ENCODE measurements around the gene SGMS1. TPM values are rescaled to one million over a fixed set of nuclear protein-coding genes. Genes with fewer than 3 reads are reported as not detected.
"Not testable (repeated sequence)": the region's sequence is repeated elsewhere in the genome, so short reads cannot be mapped to it uniquely, and the experiment has no call there.

SGMS1 gene
- total RNA-seq, 1 donor from 2014 or later = 9.2 TPM

GRCh38 chr10:50574305-50574704 is 49.5 kb downstream of the SGMS1 start:
- peaks cover 7% of the 10 kb centered on the region for H3K4me1 ChIP-seq
- no peak overlapping the region for H3K9ac ChIP-seq
- no peaks in the 10 kb centered on the region for H3K9me3 ChIP-seq (ENCODE audit: low read depth)
- TF ChIP-seq EZH2phosphoT487 (IDR thresholded peaks at IDR 0.05) = no peak
- TF ChIP-seq CTCF (IDR thresholded peaks at IDR 0.05) = peak; percentile 34
- H4K20me1 ChIP-seq (ENCODE audit: low read depth) = no peaks in the 10 kb centered on the region
- no peaks in the 10 kb centered on the region for H3F3A ChIP-seq (ENCODE audit: low read depth)
- no peaks in the 10 kb centered on the region for H3K36me3 ChIP-seq
- H3K27ac ChIP-seq = no peak overlapping the region
- Mint-ChIP-seq H3K9me3 (no peaks in the 10 kb centered on the region), H3K36me3 (no peaks in the 10 kb centered on the region), H3K4me1 (peaks cover 11% of the 10 kb centered on the region), H3K27ac (no peak overlapping the region), H3K4me3 (no peak overlapping the region), H3K27me3 (ENCODE audit: insufficient read depth, low read depth) (peaks cover 2% of the 10 kb centered on the region)
- no peak overlapping the region for H2AFZ ChIP-seq (replicated peaks)
- DNase-seq (ENCODE audit: low spot score) = no peak
- H3K79me2 ChIP-seq (ENCODE audit: low read depth) = no peaks in the 10 kb centered on the region
- H3K27me3 ChIP-seq = no peaks in the 10 kb centered on the region
- no peak overlapping the region for H3K4me3 ChIP-seq
- H3K4me2 ChIP-seq = no peak overlapping the region

GRCh38 chr10:50572017-50572491 is 51.7 kb downstream of the SGMS1 start:
- Histone ChIP-seq H3K27ac (no peak overlapping the region), H4K20me1 (ENCODE audit: low read depth) (no peaks in the 10 kb centered on the region), H3K4me1 (peaks cover 3% of the 10 kb centered on the region), H3K9me3 (ENCODE audit: low read depth) (no peaks in the 10 kb centered on the region), H2AFZ (replicated peaks) (no peak overlapping the region), H3K9ac (no peak overlapping the region), H3K4me2 (no peak overlapping the region), H3K79me2 (ENCODE audit: low read depth) (no peaks in the 10 kb centered on the region), H3K36me3 (no peaks in the 10 kb centered on the region), H3F3A (ENCODE audit: low read depth) (no peaks in the 10 kb centered on the region), H3K4me3 (no peak overlapping the region), H3K27me3 (no peaks in the 10 kb centered on the region)
- no peaks in the 10 kb centered on the region for H3K9me3 Mint-ChIP-seq
- H3K36me3 Mint-ChIP-seq = no peaks in the 10 kb centered on the region
- no peak for DNase-seq (ENCODE audit: low spot score)
- peaks cover 2% of the 10 kb centered on the region for H3K27me3 Mint-ChIP-seq (ENCODE audit: insufficient read depth, low read depth)
- H3K4me3 Mint-ChIP-seq = no peak overlapping the region
- TF ChIP-seq CTCF (IDR thresholded peaks at IDR 0.05) (no peak), EZH2 (IDR thresholded peaks at IDR 0.05) (no peak), EZH2phosphoT487 (IDR thresholded peaks at IDR 0.05) (no peak)
- no peak overlapping the region for H3K27ac Mint-ChIP-seq
- H3K4me1 Mint-ChIP-seq = peaks cover 4% of the 10 kb centered on the region

GRCh38 chr10:50568750-50569149 is 55.0 kb downstream of the SGMS1 start:
- H3K27me3 ChIP-seq; H4K20me1 ChIP-seq (ENCODE audit: low read depth); H3K9me3 ChIP-seq (ENCODE audit: low read depth); H3K4me2 ChIP-seq; H3K4me3 ChIP-seq; H3K27ac Mint-ChIP-seq; DNase-seq (ENCODE audit: low spot score); H3K4me3 Mint-ChIP-seq; H3K36me3 ChIP-seq; H3K36me3 Mint-ChIP-seq; H3K27ac ChIP-seq; H3K27me3 Mint-ChIP-seq (ENCODE audit: insufficient read depth, low read depth); H3K9ac ChIP-seq; H3K79me2 ChIP-seq (ENCODE audit: low read depth); H3F3A ChIP-seq (ENCODE audit: low read depth); H3K9me3 Mint-ChIP-seq; H3K4me1 Mint-ChIP-seq; H3K4me1 ChIP-seq; H2AFZ ChIP-seq (replicated peaks): not testable (repeated sequence)

GRCh38 chr10:50567384-50567783 is 56.4 kb downstream of the SGMS1 start:
- TF ChIP-seq EZH2 (IDR thresholded peaks at IDR 0.05) = no peak
- no peak for TF ChIP-seq EZH2phosphoT487 (IDR thresholded peaks at IDR 0.05)
- TF ChIP-seq CTCF (IDR thresholded peaks at IDR 0.05) = no peak
- Histone ChIP-seq H3K4me2 (no peak overlapping the region), H4K20me1 (ENCODE audit: low read depth) (no peaks in the 10 kb centered on the region), H3K36me3 (no peaks in the 10 kb centered on the region), H3K4me1 (peaks cover 3% of the 10 kb centered on the region), H3K27ac (no peak overlapping the region), H3K4me3 (no peak overlapping the region), H2AFZ (replicated peaks) (no peak overlapping the region), H3K27me3 (no peaks in the 10 kb centered on the region), H3K9ac (no peak overlapping the region), H3F3A (ENCODE audit: low read depth) (no peaks in the 10 kb centered on the region), H3K79me2 (ENCODE audit: low read depth) (no peaks in the 10 kb centered on the region), H3K9me3 (ENCODE audit: low read depth) (no peaks in the 10 kb centered on the region)
- no peak overlapping the region for H3K27ac Mint-ChIP-seq
- no peaks in the 10 kb centered on the region for H3K36me3 Mint-ChIP-seq
- DNase-seq (ENCODE audit: low spot score) = no peak
- H3K4me3 Mint-ChIP-seq = no peak overlapping the region
- H3K27me3 Mint-ChIP-seq (ENCODE audit: insufficient read depth, low read depth) = no peaks in the 10 kb centered on the region
- peaks cover 3% of the 10 kb centered on the region for H3K4me1 Mint-ChIP-seq
- no peaks in the 10 kb centered on the region for H3K9me3 Mint-ChIP-seq

All from neural progenitor cell (in vitro differentiated cells).